WI38 (cell line): Measurements from ENCODE around the gene SPRN.
"Not testable (repeated sequence)": the region's sequence is repeated elsewhere in the genome, so short reads cannot be mapped to it uniquely, and the experiment has no call there.

ENCODE experiments used
- H3K4me3 ChIP-seq: 2 replicates; pipeline ENCODE4 v1.5.1; 2011; ENCODE audit warnings: low read depth, mild to moderate bottlenecking, control low read depth, low read length
- CTCF ChIP-seq: IDR thresholded peaks from 2 replicates; pipeline ENCODE4 v1.5.1; 2012; ENCODE audit warnings: low read depth, mild to moderate bottlenecking, control low read depth, low read length

The SPRN gene

DNA sequence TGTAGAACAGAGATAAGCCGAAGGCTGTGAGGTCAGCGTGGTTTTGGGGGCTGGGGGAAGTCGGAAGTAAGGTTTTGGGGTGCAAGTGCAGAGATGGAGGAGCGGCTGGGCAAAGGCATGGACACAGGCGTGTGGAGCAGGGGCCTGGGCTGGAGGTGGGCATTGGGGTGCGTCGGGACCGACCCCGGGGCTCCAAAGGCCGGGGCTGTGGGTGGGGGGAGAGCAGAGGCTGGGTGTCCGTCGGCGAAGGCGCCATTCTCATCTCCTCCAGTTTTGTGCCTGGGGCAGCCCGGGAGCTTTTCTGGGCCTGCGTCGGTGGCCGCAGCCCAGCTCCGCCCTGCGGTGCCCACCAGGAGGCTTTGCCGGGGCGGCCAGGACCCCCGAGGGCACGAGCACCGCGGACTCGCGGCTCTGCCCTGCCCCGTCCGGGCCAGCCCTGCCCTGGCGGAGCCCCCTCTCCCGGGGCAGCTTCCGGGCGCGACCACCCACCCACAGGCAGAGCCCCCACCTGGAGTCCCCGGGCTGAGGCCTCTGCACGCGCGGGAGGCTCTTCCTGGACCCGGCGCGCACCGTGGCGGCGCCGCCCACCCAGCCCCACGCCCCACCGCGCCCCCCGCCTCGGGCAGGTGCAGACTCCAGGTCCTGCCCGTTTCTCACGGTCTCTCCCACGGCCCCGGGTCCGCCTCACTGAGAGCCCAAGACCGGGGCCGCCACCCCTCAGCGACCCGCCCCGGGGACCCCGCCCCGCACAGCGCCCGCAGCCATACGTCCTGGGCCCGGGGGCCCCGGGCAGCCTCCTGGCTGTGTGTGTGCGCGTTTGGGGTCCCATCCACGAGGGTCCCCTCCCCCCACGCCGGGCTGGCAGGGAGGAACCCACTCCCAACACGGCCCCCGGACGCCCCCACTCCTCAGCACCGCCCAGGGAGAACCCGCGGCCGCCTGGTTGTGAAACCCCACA lies 21.6 kb upstream of the SPRN start:
- H3K4me3 ChIP-seq = no peak overlapping the region
- TF ChIP-seq CTCF = no peak

- TF ChIP-seq CTCF = no peak
- no peak overlapping the region for H3K4me3 ChIP-seq
Measured at GRCh38 chr10:133445268-133445732, 20.9 kb upstream of the SPRN start.

DNA sequence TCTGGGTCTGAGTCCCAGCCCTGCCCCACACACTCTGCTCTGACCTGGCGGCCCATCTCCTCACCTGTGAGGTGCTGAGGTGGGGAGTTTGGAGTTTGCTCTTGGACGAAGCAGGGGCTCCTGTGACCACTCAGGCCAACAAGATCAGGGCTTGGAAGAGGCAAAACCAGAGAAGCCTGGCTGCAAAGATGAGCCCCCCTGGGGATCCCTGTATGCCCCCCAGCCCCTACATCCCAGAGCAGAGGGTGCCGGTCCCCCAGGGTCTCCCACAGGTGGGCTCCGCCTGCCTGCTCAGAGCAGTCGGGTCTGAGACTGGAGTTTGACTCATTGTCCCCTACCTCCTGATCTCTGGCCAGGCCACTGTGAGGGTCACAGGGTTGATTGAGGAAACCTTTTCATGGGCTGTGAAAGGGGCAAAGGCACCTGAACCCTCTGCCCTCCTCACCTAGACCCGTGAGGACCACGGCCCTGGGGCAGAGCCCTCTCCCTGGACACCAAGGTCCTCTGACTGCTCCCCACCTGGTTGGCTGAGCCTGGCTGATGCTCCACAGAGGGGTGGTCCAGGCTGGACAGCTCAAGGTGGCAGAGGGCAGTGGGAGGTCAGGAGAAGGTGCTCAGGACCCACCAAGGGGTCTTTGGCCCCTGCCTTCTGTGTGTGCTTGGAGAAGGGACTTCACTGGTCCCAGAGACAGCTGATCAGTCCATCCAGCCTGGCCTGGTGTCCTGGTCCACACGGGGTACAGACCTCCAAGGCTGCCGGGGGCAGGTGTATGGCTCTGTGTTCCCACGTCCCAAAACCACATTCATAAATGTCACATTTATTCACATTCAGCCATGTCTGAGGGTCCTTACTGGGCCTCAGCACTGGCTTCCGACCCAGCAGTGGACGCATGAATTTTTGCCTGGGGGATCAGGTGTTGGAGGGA lies 20.2 kb upstream of the SPRN start:
- no peak for TF ChIP-seq CTCF
- no peak overlapping the region for H3K4me3 ChIP-seq

- no peak for TF ChIP-seq CTCF
- no peak overlapping the region for H3K4me3 ChIP-seq
Measured at GRCh38 chr10:133442967-133443924, 18.8 kb upstream of the SPRN start.

GRCh38 chr10:133442191-133442966 lies 18.0 kb upstream of the SPRN start:
- H3K4me3 ChIP-seq = no peak overlapping the region
- TF ChIP-seq CTCF = no peak

GRCh38 chr10:133441780-133442179 lies 17.4 kb upstream of the SPRN start:
- TF ChIP-seq CTCF = no peak
- no peak overlapping the region for H3K4me3 ChIP-seq

DNA sequence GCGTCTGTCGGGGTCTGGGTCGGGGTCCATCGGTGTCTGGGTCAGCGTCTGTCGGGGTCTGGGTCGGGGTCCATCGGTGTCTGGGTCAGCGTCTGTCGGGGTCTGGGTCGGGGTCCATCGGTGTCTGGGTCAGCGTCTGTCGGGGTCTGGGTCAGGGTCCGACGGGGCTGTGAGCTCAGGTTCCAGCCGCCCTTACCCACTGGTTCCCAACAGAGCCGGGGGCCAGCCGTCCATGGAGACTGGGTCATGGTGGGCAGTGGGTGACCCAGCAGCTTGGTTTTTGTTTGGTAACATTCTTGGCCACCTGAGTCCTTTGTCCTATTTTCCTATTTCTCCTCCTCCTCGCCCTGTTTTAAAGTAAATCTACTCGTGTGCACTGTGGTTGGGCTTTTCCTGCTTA lies 16.9 kb upstream of the SPRN start:
- H3K4me3 ChIP-seq = not testable (repeated sequence)
